Measurements from ENCODE around the gene CCDC88B. TPM values are rescaled to one million over a fixed set of nuclear protein-coding genes. Genes with fewer than 3 reads are reported as not detected.

The CCDC88B gene
- total and polyA plus RNA-seq, 8 donors = 4.7 to 35.7 (median 6.6) TPM

- TF ChIP-seq, protein P1, sequence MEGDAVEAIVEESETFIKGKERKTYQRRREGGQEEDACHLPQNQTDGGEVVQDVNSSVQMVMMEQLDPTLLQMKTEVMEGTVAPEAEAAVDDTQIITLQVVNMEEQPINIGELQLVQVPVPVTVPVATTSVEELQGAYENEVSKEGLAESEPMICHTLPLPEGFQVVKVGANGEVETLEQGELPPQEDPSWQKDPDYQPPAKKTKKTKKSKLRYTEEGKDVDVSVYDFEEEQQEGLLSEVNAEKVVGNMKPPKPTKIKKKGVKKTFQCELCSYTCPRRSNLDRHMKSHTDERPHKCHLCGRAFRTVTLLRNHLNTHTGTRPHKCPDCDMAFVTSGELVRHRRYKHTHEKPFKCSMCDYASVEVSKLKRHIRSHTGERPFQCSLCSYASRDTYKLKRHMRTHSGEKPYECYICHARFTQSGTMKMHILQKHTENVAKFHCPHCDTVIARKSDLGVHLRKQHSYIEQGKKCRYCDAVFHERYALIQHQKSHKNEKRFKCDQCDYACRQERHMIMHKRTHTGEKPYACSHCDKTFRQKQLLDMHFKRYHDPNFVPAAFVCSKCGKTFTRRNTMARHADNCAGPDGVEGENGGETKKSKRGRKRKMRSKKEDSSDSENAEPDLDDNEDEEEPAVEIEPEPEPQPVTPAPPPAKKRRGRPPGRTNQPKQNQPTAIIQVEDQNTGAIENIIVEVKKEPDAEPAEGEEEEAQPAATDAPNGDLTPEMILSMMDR (IDR thresholded peaks at IDR 0.05) = no peak
- peak within 1 kb of the TSS; percentile 71 to 85 for H3K4me3 ChIP-seq
- peaks cover 0 to 54% of the 10 kb centered on the region in 2 donors for H3K36me3 ChIP-seq
- H3K27me3 ChIP-seq = no peaks in the 10 kb centered on the region
- H3K4me1 ChIP-seq = peaks cover 5 to 46% of the 10 kb centered on the region in 2 donors
- ATAC-seq (peak; percentile 80), DNase-seq (peak; percentile 90 to 98 (median 95))
- intact Hi-C loops (cut with DNase I) = no loop called here
- H3K27ac ChIP-seq = peak within 1 kb of the TSS; percentile 98 to 99
- H3K9me3 ChIP-seq = no peaks in the 10 kb centered on the region
Measured at GRCh38 chr11:64317325-64317960, 22.6 kb upstream of the CCDC88B start, which contains the start of gene TRMT112. Gene TRMT112 (minus strand): TSS chr11:64317559. CDS start chr11:64317526, 33 bp downstream.

DNA sequence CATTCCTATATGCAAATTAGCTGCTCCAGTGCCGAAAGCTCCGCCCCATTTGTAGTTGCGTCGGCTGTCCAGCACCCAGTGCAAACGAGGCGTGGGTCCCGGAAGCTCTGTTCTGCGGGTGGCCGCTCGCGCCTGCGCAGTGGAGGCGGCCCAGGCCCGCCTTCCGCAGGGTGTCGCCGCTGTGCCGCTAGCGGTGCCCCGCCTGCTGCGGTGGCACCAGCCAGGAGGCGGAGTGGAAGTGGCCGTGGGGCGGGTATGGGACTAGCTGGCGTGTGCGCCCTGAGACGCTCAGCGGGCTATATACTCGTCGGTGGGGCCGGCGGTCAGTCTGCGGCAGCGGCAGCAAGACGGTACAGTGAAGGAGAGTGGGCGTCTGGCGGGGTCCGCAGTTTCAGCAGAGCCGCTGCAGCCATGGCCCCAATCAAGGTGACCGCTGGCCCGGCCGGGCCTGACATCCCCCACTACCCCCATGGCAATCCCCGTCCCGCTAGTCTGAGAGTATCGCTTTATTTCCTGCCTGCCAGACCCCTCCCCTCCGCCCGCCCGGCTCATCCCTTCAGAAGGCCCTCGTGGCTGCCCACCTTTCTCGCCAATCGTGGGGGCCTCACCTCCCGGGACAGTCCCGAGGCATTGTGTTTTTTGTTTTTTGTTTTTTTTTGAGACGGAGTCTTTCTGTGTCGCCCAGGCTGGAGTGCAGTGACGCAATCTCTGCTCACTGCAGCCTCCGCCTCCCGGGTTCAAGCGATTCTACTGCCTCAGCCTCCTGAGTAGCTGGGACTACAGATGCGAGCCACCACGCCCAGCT lies 21.8 kb upstream of the CCDC88B start, which contains the start of gene PRDX5:
TSS of gene PRDX5 (plus strand) at position 161 of the 805 bp plus-strand sequence. CDS start at position 256, 95 bp downstream.
- Histone ChIP-seq H3K27me3 (no peaks in the 10 kb centered on the region), H3K4me1 (peaks cover 5 to 47% of the 10 kb centered on the region in 2 donors), H3K4me3 (peak within 1 kb of the TSS; percentile 71 to 85), H3K27ac (peak within 1 kb of the TSS; percentile 98 to 99), H3K36me3 (peaks cover 0 to 56% of the 10 kb centered on the region in 2 donors), H3K9me3 (no peaks in the 10 kb centered on the region)
- intact Hi-C loops (cut with DNase I) = no loop called here
- DNase-seq (peak; percentile 95 to 99 (median 98)), ATAC-seq (peak; percentile 87)
- TF ChIP-seq, protein P1 (IDR thresholded peaks at IDR 0.05) = peak in 1 of 2 donors; percentile 47

DNA sequence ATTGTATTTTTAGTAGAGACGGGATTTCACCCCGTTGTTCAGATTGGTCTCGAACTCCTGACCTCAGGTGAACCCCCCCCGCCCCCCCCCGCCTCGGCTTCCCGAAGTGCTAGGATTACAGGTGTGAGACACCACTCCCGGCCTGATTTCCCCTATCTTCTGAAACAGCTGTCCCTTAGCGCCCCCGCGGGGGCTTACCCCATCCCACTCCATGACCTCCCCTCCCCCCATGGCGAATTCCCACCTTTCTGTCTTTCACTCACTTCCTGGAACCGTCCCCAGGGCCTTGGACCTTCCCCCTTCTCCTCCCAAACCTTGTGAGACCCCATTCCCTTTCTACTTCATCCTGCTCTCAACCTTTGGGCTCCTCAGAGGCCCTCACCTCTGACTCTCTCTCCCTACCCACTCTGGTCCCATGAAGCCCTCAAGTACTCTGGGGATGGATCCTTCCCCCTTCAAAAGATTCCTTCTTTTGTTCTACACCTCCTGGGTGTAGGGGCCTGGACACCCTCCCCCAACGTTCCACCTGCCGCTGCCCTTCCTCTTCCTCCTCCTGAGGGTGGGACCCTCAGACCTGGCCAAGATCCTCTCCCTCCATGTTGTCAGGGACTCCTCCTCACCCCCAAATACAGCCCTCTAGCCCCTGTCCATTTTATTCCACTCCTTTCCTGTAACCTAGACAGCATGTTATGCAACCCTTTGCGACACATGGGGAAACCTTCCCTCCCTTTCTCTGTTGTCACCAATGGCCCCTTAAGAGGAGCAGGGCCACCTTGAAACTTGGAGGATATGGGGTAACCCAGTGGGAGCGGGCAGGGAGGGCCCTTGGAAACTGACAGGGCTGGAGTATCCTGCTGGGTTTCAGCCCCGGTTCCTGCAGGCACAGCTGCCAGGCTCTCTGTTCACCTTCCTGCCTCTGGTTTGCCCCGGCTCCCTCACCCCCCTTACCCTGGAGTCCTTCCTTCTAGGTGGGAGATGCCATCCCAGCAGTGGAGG lies 20.9 kb upstream of the CCDC88B start:
- H3K9me3 ChIP-seq = no peaks in the 10 kb centered on the region
- peak overlapping the region; percentile 71 to 85 for H3K4me3 ChIP-seq
- no peaks in the 10 kb centered on the region for H3K27me3 ChIP-seq
- ATAC-seq (no peak), DNase-seq (no peak)
- TF ChIP-seq, protein P1 (IDR thresholded peaks at IDR 0.05) = no peak
- intact Hi-C loops (cut with DNase I) = no loop called here
- peak overlapping the region; percentile 98 to 99 for H3K27ac ChIP-seq
- H3K4me1 ChIP-seq = peaks cover 5 to 44% of the 10 kb centered on the region in 2 donors
- peaks cover 0 to 47% of the 10 kb centered on the region in 2 donors for H3K36me3 ChIP-seq

DNA sequence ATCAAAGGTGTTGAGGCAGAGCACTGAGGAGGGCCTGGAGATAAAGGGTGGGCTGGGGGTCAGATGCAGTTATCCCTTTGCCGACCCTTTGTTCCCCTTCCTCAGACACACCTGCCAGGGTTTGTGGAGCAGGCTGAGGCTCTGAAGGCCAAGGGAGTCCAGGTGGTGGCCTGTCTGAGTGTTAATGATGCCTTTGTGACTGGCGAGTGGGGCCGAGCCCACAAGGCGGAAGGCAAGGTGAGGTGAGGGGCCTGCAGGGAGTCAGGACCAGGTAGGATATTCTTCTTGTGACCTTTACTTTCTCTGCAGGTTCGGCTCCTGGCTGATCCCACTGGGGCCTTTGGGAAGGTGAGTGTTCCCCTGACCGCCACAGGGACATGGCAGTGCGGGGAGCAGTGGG lies 19.4 kb upstream of the CCDC88B start:
- no peak for ATAC-seq
- H3K4me1 ChIP-seq = peaks cover 5 to 42% of the 10 kb centered on the region in 2 donors
- DNase-seq = no peak
- H3K9me3 ChIP-seq = no peaks in the 10 kb centered on the region
- peaks cover 0 to 32% of the 10 kb centered on the region in 2 donors for H3K36me3 ChIP-seq
- no peaks in the 10 kb centered on the region for H3K27me3 ChIP-seq
- H3K27ac ChIP-seq = no peak overlapping the region
- TF ChIP-seq, protein P1 (IDR thresholded peaks at IDR 0.05) = no peak
- H3K4me3 ChIP-seq = no peak overlapping the region
- intact Hi-C loops (cut with DNase I) = no loop called here

All from left lung (tissue), 10 donors.